ENCODE measurements around the gene TAP1. TPM values are rescaled to one million over a fixed set of nuclear protein-coding genes. Genes with fewer than 3 reads are reported as not detected.

The TAP1 gene, protein sequence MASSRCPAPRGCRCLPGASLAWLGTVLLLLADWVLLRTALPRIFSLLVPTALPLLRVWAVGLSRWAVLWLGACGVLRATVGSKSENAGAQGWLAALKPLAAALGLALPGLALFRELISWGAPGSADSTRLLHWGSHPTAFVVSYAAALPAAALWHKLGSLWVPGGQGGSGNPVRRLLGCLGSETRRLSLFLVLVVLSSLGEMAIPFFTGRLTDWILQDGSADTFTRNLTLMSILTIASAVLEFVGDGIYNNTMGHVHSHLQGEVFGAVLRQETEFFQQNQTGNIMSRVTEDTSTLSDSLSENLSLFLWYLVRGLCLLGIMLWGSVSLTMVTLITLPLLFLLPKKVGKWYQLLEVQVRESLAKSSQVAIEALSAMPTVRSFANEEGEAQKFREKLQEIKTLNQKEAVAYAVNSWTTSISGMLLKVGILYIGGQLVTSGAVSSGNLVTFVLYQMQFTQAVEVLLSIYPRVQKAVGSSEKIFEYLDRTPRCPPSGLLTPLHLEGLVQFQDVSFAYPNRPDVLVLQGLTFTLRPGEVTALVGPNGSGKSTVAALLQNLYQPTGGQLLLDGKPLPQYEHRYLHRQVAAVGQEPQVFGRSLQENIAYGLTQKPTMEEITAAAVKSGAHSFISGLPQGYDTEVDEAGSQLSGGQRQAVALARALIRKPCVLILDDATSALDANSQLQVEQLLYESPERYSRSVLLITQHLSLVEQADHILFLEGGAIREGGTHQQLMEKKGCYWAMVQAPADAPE
- total RNA-seq: 100 to 1,000 TPM; 210 to 211 TPM

DNA sequence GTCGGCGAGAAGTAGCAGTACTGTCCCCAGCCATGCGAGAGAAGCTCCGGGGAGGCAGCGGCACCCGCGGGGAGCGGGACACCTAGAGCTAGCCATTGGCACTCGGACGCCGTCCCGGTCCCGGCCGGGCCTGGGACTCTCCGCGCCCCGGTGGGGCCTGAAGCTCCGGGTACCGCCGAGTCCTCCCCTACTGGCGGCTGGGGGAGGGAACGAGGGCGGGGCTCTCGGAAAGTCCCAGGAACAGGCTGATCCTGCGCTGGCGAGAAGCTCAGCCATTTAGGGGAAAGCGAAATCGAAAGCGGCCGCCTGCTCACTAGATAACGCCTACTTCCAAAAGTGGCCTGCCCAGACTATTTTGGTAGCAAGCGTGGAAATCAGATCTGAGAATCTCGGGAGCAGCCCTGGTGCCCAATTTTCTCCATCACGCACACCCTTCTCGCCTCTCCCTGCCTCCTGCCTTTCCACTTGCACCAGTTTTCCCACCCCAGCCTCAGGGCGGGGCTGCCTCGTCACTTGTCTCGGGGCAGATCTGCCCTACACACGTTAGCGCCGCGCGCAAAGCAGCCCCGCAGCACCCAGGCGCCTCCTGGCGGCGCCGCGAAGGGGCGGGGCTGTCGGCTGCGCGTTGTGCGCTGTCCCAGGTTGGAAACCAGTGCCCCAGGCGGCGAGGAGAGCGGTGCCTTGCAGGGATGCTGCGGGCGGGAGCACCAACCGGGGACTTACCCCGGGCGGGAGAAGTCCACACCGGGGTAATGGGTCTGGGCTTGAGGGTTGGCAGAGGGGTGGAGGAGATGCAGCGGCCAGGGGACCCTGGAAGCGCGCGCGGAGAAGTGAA is at the start of gene TAP1, which contains the start of gene PSMB9:
Gene TAP1 (minus strand): TSS at position 164 of the 835 bp plus-strand sequence. CDS start 68 bp downstream, at position 96.
Gene PSMB9 (plus strand): TSS at position 652 of the 835 bp plus-strand sequence. CDS start 38 bp downstream, at position 690.
- intact Hi-C loops (cut with micrococcal nuclease): loop anchor here (1.0 to 2.0 kb wide), 2 partner anchors 13 to 15 kb away; partner anchors contain the start of gene TAP2
- Mint-ChIP-seq H3K4me1 (ENCODE audit: low read depth) (peaks cover 52% of the 10 kb centered on the region), H3K27ac (peak within 1 kb of the TSS; percentile 100), H3K9me3 (no peaks in the 10 kb centered on the region), H3K36me3 (ENCODE audit: low read depth) (peaks cover 78% of the 10 kb centered on the region), H3K27me3 (no peaks in the 10 kb centered on the region), H3K4me3 (peak within 1 kb of the TSS; percentile 94)
- DNase-seq (peak; percentile 99), ATAC-seq (peak; percentile 84)
- TF ChIP-seq CTCF (IDR thresholded peaks at IDR 0.05): peak; percentile 67
- CTCF ChIA-PET: interaction anchor here (0.7 to 12.3 kb wide), 12 partner anchors 11 to 131 kb away, joined by 3 to 400 read pairs (median 4); partner anchors contain the start of genes HLA-DMA, PSMB8 and TAP2
- POLR2A ChIA-PET: interaction anchor here (0.5 to 8.1 kb wide), 21 partner anchors 11 to 1313 kb away, joined by 3 to 458 read pairs (median 3); partner anchors contain the start of genes BRD2, DDX39B, GPSM3 and PSMB8

DNA sequence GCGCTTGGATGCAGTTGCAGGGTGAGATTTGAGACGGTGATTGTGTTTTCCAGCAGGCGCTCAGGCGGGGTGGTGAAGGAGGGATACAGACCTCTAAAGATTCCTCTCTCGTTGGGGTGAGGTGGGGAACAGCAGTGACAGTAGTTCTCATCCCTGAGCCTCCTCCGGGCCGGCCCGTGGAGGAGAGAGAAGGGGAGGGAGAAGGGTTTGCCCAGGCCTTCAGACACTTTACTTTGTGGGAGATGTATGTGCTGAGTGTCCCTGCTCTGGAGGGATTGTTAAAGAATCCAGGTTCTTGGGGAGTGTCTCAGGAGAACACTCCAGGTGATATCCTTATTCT is 41.5 kb upstream of the TAP1 start:
- Mint-ChIP-seq H3K9me3 (no peaks in the 10 kb centered on the region), H3K4me3 (peak overlapping the region; percentile 96), H3K27me3 (no peaks in the 10 kb centered on the region), H3K4me1 (ENCODE audit: low read depth) (peaks cover 35% of the 10 kb centered on the region), H3K27ac (peak overlapping the region; percentile 96), H3K36me3 (ENCODE audit: low read depth) (peaks cover 11% of the 10 kb centered on the region)
- ATAC-seq (peak; percentile 4), DNase-seq (no peak)
- ChIA-PET POLR2A (interaction anchor here (0.9 to 6.2 kb wide), 7 partner anchors 19 to 85 kb away, joined by 3 to 109 read pairs (median 10); partner anchors contain the start of genes BRD2 and HLA-DMA), CTCF (interaction anchor here (1.1 to 7.6 kb wide), 11 partner anchors 9 to 90 kb away, joined by 3 to 60 read pairs (median 6); partner anchors contain the start of genes BRD2, HLA-DMA and TAP2)
- intact Hi-C loops (cut with micrococcal nuclease): no loop called here
- TF ChIP-seq CTCF (IDR thresholded peaks at IDR 0.05): no peak

- H3K27me3 Mint-ChIP-seq: no peaks in the 10 kb centered on the region
- ChIA-PET CTCF (interaction anchor here (0.6 to 7.6 kb wide), 16 partner anchors 9 to 747 kb away, joined by 3 to 60 read pairs (median 4); partner anchors contain the start of genes BRD2, HLA-DMA and TAP2), POLR2A (interaction anchor here (0.8 to 6.2 kb wide), 13 partner anchors 19 to 93 kb away, joined by 3 to 109 read pairs (median 4); partner anchors contain the start of genes BRD2 and HLA-DMA)
- peak; percentile 95 for DNase-seq
- H3K36me3 Mint-ChIP-seq (ENCODE audit: low read depth): peaks cover 11% of the 10 kb centered on the region
- ATAC-seq: peak; percentile 99
- peak overlapping the region; percentile 96 for H3K4me3 Mint-ChIP-seq
- TF ChIP-seq CTCF (IDR thresholded peaks at IDR 0.05): no peak
- H3K27ac Mint-ChIP-seq: peak overlapping the region; percentile 96
- intact Hi-C loops (cut with micrococcal nuclease): loop anchor here (5.0 kb wide), 1 partner anchor 58 kb away; the partner anchor contains the start of gene HLA-DMA
- H3K9me3 Mint-ChIP-seq: no peaks in the 10 kb centered on the region
- peaks cover 35% of the 10 kb centered on the region for H3K4me1 Mint-ChIP-seq (ENCODE audit: low read depth)
These were observed 40.8 kb upstream of the TAP1 start for GRCh38 chr6:32894085-32895005.

Measured in activated CD8-positive, alpha-beta T cell treated with anti-CD3 and anti-CD28 coated beads for 36 hours (primary cell).